GM23338 (cell line): ENCODE data around the gene ANKFN1.

Experiments
- CREB1 ChIP-seq: fragments of 250-450 bp; sonication (Bioruptor Pico); IDR thresholded peaks from 2 replicates; pipeline ENCODE4 v1.5.0; 2020; ENCODE audit warnings: low read depth, mild to moderate bottlenecking, moderate library complexity
- EZH2 ChIP-seq: fragments of 200-600 bp; sonication (generic); IDR thresholded peaks from one replicate; pipeline ENCODE4 v1.8.0; 2017; ENCODE audit warnings: antibody characterized with exemption, mild to moderate bottlenecking, low read depth; ENCODE audit not compliant: unreplicated experiment
- EZH2phosphoT487 ChIP-seq: fragments of 200-600 bp; sonication (generic); IDR thresholded peaks from one replicate; pipeline ENCODE4 v1.8.1; 2018; ENCODE audit warnings: antibody characterized with exemption; ENCODE audit not compliant: unreplicated experiment
- JUNB ChIP-seq: IDR thresholded peaks from one replicate; pipeline ENCODE4 v1.6.1; 2016; ENCODE audit warnings: antibody characterized with exemption; ENCODE audit not compliant: unreplicated experiment
- POLR2AphosphoS5 ChIP-seq: IDR thresholded peaks from 2 replicates; pipeline ENCODE4 v1.6.1; 2016; ENCODE audit warnings: antibody characterized with exemption, low read depth
- STAT1 ChIP-seq: IDR thresholded peaks from one replicate; pipeline ENCODE4 v1.6.1; 2016; ENCODE audit warnings: antibody characterized with exemption; ENCODE audit not compliant: unreplicated experiment
- ZNF114 ChIP-seq: fragments of 250-450 bp; sonication (Bioruptor Pico); IDR thresholded peaks from 2 replicates; pipeline ENCODE4 v1.5.0; 2020; ENCODE audit warnings: mild to moderate bottlenecking, moderate library complexity
- TF ChIP-seq, protein P1 (sequence below), 2 experiments: fragments of 200-600 bp in 1 of 2; sonication (generic) in 1 of 2; conservative IDR thresholded peaks; 2 replicates each; pipeline versions ENCODE4 v1.5.1 to v1.6.1; 2016 to 2017; ENCODE audit warnings: antibody characterized with exemption in 2 of 2, low read depth in 2 of 2, mild to moderate bottlenecking in 2 of 2, moderate library complexity in 1 of 2
- TF ChIP-seq, protein P2 (sequence below): IDR thresholded peaks from one replicate; pipeline ENCODE4 v1.6.1; 2018; ENCODE audit warnings: antibody characterized with exemption; ENCODE audit not compliant: unreplicated experiment
- TF ChIP-seq, protein P3 (sequence below): IDR thresholded peaks from 2 replicates; pipeline ENCODE4 v1.6.1; 2016; ENCODE audit warnings: antibody characterized with exemption

DNA sequence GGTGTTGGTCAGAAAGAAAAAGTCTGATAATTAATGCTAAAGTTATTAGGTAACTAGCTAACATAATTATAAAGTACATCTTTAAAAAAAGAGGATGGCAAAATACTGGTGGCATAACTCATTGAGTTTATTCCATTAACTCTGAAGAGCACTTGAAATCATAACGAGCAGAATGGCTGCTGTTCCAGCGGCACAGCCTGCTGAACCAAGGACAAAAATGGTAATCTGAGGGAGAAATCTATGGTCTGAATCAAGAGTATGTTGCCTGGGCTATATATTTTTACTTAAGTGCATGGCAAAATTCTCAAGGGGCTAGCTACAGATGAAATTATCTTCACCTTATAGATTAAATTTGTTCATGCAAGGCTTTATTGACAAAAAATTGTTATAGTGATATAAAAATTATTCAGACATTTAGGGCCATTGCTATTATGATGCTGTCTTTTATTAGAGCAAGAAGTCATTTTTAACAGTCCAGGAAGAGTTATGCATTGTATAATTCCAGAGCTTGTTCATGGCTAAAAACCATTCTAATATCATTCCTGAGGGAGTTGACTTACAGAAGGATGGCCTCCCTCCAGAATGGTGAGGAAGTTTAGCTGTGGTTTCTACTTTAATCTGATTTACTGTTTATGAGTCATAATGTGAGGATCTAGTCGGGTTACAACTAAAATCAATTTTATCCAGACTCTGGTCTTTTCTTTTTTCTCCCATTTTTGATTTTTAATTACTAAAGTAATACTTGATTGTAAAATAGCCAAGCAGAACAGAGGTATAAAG is 41.4 kb upstream of the ANKFN1 start:
- TF ChIP-seq CREB1 (CRISPR knock-in tag) (no peak), EZH2 (no peak), JUNB (no peak), ZNF114 (CRISPR knock-in tag) (no peak), STAT1 (no peak), POLR2AphosphoS5 (no peak), EZH2phosphoT487 (no peak)
- TF ChIP-seq, protein P1, sequence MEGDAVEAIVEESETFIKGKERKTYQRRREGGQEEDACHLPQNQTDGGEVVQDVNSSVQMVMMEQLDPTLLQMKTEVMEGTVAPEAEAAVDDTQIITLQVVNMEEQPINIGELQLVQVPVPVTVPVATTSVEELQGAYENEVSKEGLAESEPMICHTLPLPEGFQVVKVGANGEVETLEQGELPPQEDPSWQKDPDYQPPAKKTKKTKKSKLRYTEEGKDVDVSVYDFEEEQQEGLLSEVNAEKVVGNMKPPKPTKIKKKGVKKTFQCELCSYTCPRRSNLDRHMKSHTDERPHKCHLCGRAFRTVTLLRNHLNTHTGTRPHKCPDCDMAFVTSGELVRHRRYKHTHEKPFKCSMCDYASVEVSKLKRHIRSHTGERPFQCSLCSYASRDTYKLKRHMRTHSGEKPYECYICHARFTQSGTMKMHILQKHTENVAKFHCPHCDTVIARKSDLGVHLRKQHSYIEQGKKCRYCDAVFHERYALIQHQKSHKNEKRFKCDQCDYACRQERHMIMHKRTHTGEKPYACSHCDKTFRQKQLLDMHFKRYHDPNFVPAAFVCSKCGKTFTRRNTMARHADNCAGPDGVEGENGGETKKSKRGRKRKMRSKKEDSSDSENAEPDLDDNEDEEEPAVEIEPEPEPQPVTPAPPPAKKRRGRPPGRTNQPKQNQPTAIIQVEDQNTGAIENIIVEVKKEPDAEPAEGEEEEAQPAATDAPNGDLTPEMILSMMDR (conservative IDR thresholded peaks at IDR 0.05; ENCODE audit: low read depth in 2 of 2): no peak
- TF ChIP-seq, protein P2, sequence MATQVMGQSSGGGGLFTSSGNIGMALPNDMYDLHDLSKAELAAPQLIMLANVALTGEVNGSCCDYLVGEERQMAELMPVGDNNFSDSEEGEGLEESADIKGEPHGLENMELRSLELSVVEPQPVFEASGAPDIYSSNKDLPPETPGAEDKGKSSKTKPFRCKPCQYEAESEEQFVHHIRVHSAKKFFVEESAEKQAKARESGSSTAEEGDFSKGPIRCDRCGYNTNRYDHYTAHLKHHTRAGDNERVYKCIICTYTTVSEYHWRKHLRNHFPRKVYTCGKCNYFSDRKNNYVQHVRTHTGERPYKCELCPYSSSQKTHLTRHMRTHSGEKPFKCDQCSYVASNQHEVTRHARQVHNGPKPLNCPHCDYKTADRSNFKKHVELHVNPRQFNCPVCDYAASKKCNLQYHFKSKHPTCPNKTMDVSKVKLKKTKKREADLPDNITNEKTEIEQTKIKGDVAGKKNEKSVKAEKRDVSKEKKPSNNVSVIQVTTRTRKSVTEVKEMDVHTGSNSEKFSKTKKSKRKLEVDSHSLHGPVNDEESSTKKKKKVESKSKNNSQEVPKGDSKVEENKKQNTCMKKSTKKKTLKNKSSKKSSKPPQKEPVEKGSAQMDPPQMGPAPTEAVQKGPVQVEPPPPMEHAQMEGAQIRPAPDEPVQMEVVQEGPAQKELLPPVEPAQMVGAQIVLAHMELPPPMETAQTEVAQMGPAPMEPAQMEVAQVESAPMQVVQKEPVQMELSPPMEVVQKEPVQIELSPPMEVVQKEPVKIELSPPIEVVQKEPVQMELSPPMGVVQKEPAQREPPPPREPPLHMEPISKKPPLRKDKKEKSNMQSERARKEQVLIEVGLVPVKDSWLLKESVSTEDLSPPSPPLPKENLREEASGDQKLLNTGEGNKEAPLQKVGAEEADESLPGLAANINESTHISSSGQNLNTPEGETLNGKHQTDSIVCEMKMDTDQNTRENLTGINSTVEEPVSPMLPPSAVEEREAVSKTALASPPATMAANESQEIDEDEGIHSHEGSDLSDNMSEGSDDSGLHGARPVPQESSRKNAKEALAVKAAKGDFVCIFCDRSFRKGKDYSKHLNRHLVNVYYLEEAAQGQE: no peak
- TF ChIP-seq, protein P3, sequence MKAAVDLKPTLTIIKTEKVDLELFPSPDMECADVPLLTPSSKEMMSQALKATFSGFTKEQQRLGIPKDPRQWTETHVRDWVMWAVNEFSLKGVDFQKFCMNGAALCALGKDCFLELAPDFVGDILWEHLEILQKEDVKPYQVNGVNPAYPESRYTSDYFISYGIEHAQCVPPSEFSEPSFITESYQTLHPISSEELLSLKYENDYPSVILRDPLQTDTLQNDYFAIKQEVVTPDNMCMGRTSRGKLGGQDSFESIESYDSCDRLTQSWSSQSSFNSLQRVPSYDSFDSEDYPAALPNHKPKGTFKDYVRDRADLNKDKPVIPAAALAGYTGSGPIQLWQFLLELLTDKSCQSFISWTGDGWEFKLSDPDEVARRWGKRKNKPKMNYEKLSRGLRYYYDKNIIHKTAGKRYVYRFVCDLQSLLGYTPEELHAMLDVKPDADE: no peak
